GM13976 (cell line): ENCODE data around the gene HOXA9.

ENCODE experiments used
- DNase-seq: peaks from one replicate; pipeline ENCODE4 v3.0.0; 2012; ENCODE audit warnings: low spot score
- CTCF ChIP-seq: IDR thresholded peaks from 2 replicates; pipeline ENCODE4 v1.5.1; 2012; ENCODE audit warnings: borderline replicate concordance, mild to moderate bottlenecking; ENCODE audit not compliant: insufficient read depth; ENCODE audit errors: extremely low read depth, missing control alignments, control extremely low read depth
- in situ Hi-C: fragments of 300-500 bp; cut with MboI; formaldehyde crosslinking; loops from one replicate; pipeline ENCODE4 v1.12.0; 2022; ENCODE audit warnings: low sequenced_read_pairs, mixed read lengths, inconsistent platforms; ENCODE audit not compliant: unreplicated experiment

Gene HOXA9

GRCh38 chr7:27182861-27183681, 17.7 kb upstream of the HOXA9 start:
- TF ChIP-seq CTCF, result no peak
- DNase-seq, result no peak
- in situ Hi-C loops, result no loop called here

DNA sequence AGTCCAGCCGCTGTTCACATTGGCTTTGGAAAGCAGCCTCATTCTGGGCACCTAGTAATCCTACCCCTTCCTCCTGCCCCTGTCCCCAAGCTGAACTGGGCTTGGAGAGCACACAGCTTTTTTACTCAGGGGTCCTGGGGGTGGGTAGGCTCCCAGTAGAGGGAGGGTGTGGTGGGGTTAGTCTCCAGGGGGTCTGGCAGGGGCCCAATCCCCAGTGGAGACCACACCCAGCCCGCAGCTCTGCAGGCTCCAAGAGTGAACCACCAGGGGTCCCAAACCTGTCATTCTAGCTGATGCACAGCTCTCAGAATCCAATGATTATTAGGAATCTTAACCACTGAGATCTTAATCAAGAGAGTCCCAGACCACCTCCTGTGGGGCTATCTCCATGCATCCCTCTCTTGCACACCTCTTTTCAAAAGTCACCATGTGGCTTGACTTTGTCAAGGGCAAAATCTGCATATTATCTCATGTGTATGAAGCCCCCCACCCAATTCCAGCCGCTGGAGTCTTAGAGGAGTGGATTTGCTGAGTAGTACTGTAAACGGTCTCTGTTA, 17.0 kb upstream of the HOXA9 start:
- in situ Hi-C loops, result no loop called here
- DNase-seq, result no peak
- no peak for TF ChIP-seq CTCF

- DNase-seq, result no peak
- no peak for TF ChIP-seq CTCF
- in situ Hi-C loops, result no loop called here
These were observed 16.5 kb upstream of the HOXA9 start for GRCh38 chr7:27181795-27182275.

DNA sequence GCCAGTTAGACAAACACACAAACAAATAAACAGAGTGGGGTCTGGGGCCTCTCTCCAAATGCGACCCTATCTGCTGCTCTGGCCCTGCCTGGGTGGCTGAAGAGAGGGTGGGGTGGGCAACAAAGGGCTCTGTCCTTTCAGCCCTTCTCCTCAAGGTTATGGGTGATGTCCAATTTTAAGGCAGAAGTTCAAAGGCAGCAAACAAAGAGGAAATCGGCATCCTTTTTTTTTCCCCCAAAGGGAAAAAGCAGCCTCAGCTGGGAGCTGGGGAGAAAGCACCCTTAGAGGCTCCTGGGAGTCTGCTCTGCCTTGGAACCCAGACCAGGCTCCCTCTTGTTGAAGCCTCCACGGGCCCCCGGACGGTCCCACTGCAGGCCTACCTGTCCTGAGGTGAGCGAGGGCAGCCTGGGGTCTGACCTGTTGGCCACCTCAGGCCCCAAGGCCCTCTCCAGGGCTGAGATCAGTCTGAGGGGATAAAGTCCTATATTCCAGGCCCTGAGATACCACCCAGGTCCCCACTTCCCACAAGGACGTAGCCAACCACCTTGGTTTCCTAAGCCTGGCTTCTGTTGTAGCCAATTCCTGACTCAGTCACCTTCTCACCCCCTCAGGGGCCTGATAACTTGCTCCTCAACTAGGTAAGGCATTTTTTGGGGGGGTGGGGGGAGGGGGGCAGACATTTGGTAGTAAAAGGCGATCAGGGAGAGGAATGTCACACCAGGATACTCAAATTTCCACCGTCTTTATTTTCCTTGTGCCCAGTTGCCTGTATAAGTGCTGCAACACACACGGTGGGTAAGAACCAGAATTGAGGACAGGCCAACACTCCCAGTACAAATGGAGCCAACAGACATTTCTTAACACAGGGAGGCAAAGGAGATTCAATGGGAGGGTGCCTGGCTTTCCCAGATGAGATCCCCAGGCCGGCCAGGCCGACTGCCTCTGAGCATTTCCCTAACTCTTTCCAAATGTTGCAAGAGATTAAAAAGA, 15.4 kb upstream of the HOXA9 start:
- TF ChIP-seq CTCF, result no peak
- in situ Hi-C loops, result no loop called here
- no peak for DNase-seq

DNA sequence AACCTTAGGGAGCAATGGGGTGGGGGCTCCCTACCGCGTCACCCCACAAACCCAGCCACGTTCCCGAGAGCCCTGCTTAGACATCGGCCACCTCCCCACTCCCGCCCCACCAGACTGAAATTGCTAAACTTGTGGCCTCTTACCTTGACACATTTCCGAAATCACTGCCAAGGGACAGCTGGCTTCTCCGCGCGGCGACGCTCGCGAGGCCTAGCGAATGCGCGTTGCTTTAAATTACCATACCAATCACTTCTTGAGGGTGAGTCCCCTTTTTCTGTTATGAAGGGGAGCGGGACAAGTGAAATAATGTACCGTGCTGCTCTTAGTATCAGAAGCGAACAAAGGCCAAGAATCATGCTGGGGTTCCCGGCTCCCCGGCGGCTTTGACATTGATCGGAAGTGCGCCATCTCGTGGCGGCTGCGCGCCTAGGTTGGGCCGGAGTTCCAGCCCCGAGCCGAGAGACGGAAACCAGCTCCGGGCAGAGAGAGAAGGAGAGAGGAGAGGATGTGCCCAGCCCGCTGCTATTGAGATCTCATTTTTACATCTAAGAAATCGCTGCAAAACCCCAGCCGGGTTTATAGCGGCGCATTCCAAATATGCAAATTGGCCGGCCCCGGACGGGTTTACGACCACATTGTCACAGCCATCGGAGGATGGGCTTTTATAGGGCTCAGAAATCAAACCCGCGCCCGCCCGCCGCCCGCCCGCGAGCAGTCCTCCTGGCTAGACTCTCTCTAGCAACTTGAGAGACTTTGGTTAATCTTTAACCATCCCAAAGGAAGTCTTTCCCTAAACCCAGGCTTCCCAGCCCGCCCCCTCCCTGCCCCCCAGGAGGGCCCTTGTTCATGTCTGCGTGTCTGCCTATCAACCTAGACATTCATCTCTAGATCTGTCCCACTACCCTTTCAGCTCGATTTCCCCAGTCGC, 14.4 kb upstream of the HOXA9 start:
- TF ChIP-seq CTCF, result peak; percentile 52
- peak; percentile 84 for DNase-seq
- in situ Hi-C loops, result no loop called here
